Measurements from ENCODE around the gene POLR3G.

POLR3G gene, protein sequence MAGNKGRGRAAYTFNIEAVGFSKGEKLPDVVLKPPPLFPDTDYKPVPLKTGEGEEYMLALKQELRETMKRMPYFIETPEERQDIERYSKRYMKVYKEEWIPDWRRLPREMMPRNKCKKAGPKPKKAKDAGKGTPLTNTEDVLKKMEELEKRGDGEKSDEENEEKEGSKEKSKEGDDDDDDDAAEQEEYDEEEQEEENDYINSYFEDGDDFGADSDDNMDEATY

DNA sequence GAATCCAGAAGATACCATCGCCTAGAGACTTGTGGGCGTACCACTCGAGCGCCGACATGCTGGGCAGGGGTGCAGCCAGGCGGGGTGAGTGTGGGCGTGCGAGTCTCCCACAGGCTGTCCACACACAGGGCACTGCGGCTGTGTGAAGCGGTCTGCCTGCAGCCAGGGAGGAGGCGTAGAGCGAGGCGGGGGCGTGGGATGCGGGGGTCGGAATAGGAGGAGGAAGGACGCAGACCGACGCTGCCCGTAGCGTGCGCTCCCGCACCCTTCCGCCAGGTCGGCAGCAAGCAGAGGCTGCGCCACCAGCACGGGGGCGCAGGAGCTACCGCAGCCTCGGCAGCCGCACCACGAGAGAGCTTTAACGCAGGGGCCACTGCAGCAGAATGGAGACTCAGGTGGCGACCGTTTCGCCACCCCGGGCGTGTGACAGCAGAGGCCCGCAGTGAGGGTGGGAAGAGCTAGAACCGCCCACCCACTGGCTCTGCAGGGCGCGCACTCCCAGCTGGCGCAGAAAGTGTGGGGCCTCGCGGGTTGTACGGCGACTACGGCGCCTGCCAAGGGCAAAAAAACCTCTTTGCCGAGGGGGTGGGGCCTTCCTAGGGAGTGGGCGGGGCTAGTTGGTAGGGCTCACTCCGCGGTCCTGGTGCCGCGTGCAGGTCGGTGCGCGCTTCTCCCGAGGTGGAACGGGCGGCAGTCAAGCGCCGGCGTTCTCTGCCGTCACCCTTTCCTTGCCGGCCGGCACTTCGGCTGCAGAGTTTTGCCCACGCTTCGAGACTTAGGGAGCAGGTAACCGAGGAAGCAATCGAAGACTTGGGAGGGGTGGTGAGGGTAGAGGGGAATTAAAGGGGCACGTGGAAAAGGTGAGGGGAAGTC, at the start of gene POLR3G, which contains the start of gene MBLAC2:
TSS of gene POLR3G (plus strand) at position 630 of the 873 bp plus-strand sequence. CDS start 10,704 bp downstream, outside the sequence.
TSS of gene MBLAC2 (minus strand) at position 537 of the 873 bp plus-strand sequence. CDS start at position 58, 479 bp downstream.
- DNase-seq: peak; percentile 56

DNA sequence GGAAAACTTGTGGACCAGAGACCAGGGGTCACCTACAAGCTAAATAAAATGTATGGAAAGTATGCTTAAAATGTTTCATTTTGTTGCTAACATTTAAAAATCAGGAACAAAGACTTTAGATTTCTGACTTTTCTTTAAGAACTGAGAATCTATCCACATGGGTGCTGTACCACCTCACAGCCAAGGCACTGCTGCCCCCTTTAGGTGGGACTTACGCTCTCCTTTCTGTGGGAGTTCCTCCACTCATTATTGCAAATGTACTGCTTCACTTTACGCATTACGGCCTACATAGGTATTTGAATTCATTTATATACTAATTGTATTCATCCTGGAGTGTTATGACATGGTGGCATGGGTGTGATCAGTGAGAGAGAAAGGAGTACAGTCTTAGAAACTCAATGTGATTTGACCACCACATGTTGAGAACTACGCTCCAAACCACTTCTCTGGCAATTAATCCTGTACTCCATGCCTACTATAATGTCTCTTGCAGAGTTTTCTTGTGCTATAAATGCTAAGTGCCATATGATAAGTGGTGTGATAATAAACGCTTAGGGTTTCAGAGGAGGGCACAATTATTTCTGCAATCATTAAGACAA, 40.4 kb upstream of the POLR3G start:
- no peak for DNase-seq

DNA sequence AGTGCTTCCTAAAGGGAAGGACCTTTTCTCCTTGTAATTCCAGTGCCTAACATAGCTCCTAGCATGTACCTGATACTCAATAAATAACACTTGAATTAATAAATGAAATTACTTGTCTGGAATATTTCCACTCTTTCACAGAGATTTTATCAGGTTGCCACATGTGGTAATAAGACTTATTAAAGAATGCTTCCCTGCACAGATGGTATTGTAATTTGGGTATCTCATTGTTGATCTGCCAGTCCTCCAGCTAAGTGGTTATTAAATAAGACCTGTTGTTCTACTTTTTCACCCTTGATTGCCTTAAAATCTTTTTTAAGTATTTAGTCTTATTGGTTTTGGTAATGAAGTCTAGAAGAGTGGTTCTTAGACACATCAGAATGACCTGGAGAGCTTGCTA, 37.0 kb upstream of the POLR3G start:
- no peak for DNase-seq

DNA sequence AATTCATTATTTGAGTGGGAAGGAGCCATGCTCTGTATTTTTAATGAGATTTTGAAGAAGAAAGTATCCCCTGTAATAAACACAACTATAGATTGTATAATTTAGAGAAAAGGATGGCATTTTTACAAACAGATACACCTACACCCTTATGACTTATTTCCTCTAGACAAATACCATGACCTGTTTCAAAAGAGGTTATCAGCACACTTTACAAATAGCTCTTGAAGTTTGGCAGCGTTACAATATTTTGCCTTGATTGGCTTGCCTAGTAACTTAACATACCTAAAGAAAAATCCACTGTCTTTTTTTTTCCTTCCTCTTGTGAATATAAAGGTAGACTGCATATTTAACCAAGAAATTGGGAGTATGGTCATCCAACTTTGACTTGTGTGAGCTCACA, 36.6 kb upstream of the POLR3G start:
- no peak for DNase-seq

DNA sequence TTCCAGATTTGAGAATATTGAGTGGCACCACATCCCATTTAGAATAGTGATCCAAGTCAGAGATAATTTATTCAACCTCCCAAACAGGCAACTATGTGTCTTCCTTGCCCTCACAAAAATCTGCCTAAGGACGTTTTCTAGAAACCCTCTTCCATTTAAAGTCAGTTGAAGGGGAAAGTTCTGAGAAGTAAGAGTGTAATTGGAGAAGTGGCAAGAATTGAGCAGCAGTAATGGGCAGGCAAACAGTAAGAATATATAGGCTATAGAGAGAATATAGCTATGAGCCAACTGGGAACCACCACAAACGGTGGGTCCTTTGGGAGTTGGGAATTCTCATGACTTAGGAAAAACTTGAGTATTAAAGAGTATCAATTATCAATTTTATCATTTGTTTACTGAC, 34.0 kb upstream of the POLR3G start:
- DNase-seq: no peak

DNA sequence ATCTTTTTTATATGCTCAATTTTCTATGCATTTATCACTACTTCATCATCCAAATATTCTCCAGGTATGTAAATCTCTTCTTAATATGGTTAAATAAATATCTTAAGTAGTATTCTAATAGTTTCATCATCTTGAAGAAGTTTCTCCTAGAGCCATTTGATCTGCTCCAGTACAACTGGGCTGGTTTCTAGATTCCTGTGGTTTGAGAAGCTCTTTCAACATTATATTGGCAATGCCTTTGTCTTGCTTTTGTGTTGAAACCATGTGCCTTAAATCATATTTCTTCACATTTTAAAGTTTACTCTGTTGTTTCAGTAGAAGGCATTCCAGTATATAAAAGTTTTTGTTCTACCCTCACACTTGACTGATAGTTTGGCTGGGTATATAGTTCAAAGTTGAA, 27.7 kb upstream of the POLR3G start:
- DNase-seq: no peak

DNA sequence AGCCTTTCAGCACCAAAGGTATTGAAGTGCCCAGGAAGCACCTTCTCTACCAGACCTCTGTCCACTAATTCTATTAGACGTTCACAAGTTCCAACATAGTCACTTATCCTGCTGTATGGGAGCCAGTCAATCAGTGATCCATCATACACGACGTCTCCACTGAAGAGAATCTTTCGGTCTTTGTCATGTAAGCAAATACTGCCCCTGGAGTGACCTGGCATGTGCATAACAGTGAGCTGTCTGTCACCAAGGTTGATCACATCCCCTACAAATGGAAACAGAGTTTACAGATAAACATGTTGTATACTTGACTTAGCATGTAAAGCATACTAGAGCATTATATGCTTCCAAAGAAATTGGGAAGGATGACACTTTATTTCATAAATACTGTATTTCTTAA, 13.4 kb upstream of the POLR3G start:
- DNase-seq: no peak

DNA sequence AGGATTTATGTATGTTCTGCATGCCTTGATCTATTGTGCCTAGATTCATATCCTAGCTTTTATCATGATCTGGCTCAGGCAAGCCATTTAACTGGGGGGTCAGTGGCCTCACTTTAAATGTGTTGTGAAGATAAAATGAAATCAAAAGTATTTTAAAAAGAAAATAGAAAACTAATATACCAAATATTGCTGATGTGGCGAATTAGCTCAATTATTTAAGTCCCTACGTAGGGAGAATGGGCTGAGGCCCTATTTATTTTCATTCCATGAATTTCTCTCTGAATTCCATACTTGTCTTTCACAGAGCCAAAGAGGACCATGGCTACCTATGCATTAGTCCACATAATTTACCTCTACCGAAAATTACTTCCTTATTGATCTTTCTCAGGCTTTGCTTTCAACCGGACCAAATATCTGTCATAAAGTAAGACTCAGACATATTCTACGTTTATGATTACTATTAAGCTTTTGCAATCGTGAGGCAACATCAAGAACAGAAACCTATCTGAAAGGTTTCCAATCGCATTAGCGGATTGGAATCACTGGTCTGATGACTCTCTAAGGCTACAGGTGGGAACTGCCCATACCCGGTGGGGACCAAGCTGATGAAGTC, 1.8 kb upstream of the POLR3G start:
- no peak for DNase-seq

DNA sequence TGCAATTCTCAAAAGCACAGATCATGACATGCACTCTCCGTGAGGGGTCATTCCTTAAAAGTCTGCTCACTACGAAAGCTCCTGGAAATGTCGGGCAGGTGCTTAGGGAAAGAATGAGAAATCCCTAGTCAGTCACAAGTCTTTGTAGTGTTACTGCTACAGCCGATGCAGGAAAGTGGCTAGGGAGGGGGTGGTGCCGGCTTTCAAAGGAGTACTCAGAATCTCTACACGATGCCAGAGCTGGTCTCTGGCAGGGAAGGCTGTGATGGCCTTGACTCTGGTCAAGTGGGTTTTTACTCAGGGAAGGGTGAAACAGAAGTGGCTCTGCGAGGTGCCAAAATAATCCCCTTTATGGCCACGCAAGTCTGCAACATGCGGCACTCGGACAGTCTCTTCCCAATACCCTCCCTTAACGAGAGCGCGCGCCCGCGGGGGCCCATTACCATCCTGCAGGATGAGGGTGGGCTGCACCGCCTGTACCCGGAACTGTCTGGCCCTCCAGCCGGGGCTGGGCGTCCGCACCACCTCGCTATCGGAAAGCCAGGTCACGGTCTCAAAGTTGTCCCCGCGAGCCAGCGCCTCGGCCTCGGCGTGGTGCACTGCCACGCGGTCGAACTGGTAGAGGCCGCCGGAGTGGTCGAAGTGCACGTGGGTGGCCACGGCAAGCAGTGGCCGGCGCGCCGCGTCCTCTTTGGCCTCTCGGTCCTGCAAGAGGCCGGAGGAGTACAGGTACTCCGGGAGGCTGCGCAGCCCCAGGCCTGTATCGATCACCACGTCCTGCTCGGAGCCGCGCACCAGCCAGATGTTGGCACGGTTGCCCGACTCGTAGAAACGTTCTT, 1.0 kb upstream of the POLR3G start:
- no peak for DNase-seq

DNA sequence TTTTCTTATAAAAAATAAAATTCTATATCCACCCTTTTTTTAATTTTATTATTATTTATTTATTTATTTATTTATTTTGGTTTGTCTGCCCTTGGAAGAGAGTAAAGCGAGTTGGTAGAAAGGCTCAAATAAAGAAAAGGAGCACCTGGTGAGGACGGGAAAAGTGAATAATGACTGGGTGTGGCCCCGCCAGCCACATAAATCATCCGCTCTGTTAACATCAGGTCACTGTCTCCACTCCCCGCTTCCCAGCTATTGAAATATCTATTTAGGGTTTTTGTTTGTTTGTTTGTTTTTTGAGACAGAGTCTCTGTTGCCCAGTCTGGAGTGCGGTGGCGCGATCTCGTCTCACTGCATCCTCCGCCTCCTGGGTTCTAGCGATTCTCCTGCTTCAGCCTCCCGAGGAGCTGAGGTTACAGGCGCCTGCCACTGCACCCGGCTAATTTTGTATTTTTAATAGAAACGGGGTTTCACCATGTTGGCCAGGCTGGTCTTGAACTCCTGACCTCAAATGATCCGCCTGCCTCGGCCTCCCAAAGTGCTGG, 844 bp downstream of the POLR3G start:
- DNase-seq: no peak

DNA sequence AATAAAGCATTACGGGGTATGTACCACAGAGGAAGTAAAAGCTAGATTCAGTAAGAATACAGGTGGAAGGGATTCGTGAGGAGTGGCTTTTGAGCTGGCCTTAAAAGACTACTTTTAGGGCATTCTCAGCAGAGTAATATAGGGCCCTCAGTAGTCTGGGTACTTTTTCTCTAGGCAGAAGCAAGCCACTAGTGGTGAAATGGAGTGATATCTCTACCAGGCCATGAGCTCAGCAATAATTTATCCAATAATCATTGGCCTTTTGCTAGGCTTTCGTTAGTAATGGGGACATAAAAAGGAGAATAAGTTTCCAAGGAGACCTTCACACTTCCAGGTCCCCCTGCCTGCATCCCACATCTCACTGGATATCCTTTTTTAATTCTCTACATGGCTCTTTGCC, 1.7 kb downstream of the POLR3G start:
- DNase-seq: no peak

DNA sequence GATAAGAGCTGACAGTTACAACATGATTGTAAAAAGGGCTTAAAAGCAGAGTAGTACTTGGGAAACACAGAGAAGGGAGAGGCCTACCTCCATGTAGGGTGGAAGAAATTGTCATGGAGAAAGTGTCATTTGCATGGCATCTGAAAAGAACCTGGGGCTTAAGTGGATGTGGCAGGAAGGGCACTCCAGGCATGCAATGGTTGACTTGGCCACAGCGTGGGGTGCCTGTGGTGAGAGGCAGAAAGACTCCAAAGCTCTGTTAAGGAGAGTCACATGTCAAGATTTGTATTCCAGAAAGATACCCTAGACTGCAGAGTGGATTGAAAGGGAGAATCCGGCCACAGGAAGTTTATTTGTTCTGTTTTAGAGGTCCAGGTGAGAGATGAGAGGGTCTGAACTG, 2.4 kb downstream of the POLR3G start:
- DNase-seq: no peak

DNA sequence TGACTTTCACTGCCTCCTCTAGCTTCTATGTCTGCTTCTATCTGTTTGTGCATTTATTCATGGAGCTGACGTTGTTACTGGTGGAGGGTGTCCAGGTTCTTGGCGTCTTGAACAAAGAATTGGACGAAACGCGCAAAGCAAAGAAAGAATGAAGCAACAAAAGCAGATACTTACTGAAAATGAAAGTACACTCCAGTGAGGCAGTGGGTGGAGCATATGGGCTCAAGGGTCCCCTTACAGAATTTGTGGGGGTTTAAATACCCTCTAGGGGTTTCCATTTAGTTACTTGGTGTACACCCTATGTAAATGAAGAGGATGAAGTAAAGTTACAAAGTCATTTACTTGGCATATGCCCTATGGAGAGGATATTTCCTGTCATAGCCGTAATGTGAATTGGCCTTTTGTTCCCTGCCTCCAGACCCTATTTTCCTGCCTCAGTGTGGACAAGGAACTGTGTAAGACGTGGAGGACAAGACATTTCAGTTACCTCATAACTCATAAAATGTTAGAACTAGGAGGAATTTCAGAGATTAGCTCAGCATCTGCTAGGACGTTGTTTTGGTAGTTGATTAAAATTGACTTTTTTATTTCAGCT, 3.1 kb downstream of the POLR3G start:
- no peak for DNase-seq

DNA sequence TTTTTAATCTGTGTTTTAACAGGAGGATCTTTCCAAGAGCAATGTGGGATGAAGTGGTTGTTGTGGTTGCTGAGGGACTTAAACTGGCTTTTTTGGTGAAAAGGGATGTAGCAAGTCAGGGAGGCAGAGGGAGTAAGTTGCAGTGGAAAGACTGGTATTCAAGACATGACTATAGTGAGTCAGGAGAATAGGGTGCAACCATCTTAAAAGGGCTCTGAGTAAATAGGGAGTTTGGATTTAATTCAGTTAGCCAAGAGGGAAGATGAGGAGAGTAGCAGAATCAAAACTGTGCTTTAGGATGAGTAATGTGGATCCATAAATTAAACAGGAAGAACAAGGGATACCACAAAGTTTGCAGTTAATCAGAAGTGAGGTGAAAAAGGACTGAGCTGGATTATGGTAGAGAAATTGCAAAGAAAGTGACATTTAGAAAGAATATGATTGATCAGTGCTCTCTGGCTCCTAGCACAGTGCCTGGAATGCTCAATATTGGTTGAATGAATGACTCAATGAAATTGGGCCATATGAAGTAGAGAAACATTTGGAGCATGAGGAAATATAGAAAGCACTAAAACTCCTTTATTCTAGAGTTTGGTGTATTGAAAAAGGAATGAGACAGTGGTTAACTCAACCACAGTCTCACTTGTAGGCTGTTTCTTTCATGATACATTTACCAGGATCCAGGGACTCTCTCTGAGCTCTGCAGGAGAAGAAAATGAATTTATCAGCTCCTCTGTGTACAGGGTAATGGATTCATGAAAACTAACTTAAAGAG, 5.1 kb downstream of the POLR3G start:
- DNase-seq: no peak

DNA sequence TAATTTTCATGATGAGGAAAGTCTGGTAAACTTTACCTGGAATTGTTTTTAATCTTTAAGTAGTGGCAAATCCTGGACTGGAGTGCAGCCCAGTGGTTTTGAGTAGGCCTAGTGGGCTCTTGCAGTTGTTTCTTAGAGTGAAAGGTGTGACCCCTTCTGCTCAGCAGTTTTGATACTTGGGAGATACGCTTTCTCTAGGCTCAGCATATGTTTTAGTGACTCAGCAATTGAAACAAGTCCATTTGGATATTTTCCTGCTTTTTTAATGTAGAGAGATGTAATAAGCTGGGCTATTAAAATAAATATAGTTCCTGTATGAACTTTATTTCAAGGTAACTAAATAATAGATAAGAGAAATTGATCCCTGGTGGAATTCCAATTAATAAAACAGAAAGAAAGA, 6.0 kb downstream of the POLR3G start:
- no peak for DNase-seq

DNA sequence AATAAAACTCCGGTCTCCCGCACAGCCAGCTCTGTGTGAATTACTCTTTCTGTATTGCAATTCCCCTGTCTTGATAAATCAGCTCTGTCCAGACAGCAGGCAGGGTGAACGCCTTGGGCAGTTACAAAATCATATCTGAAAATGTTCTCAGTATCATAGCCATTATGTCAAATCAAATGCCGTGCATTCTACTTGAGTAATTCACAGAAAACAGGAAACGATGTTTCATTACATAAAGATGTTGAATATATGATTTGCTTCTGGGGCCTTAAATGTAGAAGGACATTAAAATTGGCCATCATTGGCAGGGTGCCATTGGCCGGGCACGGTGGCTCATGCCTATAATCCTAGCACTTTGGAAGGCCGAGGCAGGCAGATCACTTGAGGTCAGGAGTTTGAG, 8.5 kb downstream of the POLR3G start:
- no peak for DNase-seq

DNA sequence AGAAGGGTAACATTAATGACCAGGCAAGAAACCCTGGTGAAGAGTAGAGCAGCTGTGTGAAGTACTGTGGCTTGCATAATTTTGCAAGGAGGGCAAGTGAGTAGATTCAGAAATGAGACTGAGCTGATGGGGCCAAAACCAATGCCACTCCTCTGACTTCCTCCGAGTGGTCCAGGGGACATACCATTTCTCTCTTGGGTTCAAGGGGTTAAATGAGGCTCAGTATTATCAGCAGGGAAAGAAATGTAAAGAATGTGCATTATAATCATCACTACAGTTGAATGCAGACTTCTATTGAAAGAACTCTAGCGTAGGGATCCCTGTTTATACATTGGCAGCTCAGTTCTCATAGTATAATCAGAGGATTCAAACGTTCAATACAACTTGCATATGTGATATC, 9.9 kb downstream of the POLR3G start:
- DNase-seq: no peak

DNA sequence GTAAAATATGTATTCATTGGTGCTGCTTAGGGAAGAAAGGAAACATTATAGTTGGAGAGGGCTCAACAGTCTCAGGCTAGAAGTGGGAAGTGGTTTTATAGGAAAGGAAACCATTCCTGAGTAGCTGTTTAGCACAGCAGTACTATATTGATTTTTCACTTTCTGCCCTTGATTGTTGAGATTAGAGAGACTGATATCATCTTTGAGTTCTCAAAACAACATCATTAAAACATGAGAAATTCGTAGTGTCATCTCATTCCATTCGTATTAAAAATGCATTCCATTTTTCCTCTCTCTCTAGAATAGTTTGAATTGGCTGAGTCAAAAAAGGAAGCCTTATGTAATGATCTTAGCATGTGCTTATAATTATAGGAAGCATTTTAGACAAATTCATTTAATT, 14.1 kb downstream of the POLR3G start:
- no peak for DNase-seq

DNA sequence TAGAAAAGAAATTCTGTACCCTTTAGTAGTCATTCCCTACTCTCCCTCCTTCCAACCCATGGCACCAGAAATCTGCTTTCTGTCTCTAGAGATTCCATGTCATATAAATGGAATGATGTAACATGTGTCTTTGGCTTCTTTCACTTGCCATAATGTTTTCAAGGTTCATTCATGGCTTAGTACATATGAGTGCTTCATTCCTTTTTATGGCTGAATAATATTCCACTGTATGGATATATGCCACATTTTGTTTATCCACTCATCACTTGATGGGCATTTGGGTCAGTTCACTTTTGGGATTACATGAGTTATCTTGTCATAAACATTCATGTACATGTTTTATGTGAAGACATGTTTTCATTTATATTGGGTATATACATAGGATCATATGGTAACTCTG, 19.4 kb downstream of the POLR3G start:
- no peak for DNase-seq

DNA sequence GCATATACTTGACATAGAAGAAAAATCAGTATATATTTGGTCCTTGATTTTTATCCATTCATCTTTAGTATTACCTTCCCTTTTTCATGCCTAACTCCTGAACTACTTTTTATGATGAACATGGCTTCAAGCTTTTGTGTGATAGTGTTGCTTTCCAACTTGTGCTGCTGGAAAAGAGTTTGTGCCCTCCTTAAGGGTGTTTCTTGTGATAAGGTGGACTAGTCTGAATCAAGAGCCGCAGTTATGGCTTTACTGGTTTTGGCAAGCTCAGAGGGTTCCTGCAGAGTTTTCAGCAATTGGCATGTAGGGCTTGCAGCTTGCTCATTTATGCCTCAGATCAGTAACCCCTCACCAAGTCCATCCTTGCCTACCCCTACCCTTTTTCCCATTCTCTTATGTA, 20.5 kb downstream of the POLR3G start:
- no peak for DNase-seq

DNA sequence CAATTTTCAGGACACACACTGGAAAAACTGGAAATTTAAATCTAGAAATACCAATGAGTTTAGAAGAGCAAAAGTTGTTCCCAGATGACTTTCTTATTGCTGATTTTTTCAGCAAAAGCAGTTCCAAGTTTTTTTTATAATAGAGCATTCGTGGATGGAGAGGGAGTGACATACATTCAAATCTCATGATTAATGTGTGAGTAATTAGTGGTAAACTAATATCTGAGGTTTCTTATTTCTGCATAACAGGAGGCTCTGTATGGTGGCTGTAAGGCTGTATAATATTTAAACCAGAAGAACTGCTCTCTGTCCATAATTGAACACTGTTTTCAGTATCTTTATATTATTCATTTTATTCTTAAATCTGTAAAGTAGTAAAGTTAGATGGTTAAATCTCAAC, 28.9 kb downstream of the POLR3G start:
- DNase-seq: no peak

Data from DMS153 (cell line).